ENCODE measurements around the gene AMPD2.
A peak's percentile ranks its signal among the peaks of the same experiment; 100 is the strongest.

AMPD2 gene

DNA sequence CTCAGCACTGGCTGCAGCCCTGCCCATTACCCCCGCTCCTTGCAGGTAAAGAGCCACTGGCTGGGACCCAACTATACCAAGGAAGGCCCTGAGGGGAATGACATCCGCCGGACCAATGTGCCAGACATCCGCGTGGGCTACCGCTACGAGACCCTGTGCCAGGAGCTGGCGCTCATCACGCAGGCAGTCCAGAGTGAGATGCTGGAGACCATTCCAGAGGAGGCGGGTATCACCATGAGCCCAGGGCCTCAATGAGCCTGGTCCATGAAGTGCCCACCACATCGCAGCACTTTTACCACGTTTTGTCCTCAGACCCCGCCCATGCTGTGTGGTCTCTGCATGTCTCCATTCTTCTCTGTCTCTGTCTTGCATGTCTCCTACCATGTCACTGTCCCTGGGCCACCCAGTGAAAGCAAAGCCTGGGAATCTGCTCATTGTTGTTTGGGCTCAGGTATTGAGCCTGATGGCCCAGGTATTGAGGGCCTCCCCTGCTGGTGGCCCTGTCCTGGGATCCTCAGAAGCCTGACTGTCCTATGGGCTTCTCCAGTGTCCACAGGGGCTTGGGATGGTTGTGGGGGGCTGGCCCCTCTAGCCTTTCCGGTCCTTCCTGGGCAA, 11.4 kb downstream of the AMPD2 start:
- no peak for DNase-seq

DNA sequence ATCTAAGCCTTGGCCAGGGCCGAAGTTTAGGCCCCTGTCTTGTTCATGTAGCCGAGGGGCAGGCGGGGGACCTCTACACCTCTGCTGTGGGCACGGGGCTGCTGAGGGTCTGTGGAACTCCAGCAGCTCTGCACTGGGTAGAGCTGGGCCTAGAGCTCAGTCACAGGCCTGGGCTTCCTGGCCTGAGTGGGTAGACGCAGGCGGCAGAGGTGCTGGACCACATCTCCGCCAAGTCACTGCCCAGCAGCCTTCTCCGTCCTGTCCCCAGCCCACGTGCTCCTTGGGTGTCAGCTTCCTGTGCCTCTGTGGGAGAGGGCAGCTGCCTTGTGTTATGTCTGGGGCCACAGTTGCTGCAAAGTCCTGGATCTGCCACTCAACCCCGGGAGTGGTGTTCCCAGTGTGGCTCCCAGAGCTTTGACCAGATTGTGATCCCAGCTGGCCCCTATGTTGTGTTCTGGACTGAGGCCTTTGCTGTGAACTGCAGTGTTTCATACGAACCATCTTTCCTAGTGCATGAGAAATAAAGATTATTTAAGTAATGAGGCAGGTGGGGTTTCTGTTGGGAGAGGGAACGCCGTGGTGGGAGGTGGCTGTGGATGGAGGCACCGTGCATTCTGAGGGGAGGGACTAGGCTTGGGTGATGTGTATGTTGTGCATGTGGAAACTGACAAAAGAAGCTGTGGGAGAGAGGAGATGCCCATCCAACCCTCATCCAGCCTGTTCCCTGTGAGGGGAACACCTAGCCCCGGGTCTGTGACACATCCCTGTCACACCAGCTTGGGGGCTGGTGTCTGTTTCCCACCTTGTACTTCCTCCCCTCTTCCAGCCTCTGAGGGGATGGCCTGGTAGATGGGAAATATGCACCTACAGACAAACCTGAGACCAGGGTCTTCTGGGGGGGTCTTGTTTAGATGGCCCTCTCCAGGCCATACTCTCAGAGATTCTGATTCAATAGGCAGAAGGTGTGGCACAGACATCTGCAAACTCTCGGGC, 12.2 kb downstream of the AMPD2 start:
- DNase-seq: no peak

DNA sequence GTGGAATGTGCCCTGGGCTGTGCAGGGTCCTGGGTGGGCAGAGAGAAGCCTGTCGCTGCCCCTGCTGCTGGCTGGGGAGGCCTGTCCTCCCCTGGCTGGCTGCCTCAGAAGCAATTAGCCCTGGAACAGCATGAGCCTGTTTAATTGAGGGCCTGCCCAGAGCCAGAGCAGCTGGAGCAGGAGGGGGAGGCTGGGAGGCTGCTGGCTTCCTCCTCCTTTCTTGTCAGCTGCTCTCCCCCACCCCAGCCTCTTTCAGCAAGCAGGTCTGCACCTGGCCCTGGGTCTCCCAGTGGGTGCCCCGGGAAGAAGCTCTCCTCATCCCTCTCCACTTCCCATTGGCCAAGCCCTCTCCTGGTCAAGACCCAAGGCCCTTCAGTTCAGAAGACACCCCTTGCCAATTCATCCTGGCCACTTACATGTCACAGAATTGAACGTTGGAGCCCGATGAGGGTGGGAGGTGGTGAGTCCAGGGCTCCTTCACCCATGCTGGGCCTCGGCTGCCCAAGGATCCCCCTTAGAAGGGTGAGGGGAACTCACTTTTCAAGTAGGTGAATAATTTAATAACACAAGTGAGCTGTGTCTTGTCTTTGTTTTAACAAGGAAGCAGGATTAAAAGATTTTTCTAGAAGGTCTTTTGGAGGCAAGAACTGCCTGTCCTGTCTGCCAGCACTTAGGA, 13.2 kb downstream of the AMPD2 start:
- DNase-seq: peak; percentile 54

DNA sequence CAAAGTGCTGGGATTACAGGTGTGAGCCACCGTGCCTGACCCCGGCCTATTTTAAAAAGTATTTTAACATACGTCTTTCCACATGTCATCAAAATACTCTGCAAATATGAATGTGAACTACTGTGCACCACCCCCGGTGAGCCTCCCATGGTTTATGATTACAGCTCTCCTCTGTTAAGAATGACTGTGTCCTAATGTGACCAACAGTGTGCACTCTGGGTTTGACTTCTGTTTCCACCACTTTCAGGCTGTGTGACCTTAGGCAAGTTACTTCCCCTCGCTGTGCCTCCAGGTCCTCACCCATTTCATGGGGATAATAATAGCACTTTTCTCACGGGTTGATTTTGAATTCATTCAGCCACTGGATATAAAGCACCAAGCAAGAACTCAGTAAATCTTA, 14.7 kb downstream of the AMPD2 start:
- DNase-seq: no peak

DNA sequence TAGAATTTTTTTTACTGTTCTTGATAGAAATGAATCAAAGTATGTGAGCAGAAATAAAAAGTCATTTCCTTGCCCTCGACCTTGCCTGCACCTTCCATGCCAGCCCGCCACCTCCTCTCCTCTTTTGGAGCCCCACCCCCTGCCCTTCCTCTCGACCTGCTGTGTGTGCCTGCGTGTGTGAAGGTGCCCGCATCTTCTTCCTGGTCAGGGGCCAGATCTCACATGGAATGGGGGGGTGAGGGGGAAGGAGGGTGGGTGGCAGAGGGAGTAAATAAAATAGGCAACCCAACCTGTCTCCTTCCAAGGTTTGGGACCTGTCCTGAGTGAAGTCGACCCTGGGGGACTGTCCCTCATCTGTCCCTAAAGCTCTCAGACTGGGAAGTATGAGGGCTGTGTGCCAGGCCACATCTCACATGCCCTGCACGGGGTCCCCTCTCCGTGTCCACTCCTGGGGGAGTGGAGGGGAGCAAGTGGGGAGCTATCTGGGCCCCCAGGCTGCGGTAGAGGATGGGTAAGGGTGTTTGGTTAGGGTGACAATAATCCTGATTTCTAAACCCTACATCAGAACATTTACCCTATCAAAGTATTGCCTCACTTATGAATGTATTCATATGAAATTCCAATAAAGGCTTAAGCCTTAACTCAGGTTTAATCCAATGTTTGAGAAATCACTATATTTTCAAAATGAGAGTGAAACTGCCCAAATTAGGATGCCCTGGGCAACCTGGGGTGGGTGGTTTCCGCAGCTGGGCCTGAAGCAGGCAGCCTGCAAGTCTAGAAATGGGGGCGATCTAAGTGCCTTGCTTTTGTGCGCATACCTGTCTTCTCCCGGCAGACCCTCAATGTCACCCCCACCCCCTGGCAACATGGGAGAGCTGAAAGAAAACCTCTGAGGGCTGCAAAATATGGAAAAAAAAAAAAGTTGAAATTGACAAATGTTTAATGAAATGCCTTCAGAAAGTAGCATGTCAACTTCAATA, 15.4 kb downstream of the AMPD2 start:
- DNase-seq: no peak

DNA sequence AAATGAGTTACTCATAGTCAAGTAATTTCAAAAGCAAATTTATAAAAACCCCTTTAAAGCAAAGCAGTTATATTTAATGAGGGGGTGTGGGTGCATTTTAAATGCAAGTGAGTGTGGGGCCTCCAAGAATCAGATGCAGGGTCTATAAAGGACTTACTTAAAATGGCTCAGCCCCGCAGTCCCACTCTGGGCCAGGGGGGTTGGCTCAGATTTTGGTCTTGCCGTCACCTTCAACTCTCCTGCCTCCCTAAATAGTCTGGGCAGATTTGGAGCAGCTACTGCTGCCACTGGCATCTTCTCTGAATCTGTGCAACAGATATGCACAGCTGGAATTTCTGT, 16.2 kb downstream of the AMPD2 start:
- no peak for DNase-seq

DNA sequence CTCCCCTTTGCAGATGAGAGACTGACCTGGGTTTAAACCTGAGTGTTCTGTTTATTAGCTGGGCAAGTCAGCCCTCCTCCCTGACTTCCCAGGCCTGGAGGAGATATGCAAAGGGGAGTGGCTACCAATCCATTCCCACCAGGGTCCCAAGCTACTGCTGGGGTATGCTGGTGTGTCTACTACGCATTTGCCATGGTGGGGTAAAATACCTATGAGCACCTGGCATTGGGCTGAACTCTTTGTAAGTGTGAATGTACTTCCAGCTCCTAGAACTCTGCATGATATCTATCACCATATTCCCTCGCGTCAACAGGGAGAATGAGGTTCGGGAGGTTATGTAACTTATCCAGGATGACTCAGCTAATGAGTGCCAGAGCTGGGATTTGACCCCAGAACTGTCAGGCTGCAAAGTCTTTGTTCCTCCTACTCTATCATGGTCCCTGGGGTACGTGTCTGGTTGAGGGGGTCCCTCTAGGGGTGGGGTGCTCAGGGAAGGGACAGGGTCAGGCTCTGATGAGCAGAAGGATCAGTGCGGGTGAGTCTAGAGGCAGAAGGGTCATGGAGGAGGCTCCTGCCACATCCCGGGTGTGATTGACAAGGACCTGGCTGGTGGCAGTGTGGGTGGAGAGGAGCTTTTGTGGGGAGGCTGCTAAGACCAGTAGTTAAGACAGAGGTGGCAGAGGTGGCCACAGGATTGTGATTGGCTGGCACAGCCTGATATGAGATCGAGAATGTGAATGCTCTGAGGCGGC, 16.7 kb downstream of the AMPD2 start:
- DNase-seq: no peak

DNA sequence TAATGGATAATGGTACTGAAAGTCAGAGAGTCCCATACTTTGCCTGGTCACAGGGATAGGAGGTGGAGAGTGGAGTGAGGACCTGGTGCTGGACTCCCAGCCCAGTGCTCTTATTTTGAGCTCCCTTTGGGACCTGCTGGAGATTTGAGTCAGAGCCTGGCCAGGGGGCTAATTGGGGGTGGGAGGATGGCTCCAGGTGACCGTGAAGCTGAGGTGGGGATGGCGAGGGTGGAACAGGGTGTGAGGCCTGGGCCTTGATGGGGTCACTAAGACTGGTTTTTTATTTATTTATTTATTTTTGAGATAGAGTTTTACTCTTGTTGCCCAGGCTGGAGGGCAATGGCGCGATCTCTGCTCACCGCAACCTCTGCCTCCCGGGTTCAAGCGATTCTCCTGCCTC, 17.8 kb downstream of the AMPD2 start:
- no peak for DNase-seq

DNA sequence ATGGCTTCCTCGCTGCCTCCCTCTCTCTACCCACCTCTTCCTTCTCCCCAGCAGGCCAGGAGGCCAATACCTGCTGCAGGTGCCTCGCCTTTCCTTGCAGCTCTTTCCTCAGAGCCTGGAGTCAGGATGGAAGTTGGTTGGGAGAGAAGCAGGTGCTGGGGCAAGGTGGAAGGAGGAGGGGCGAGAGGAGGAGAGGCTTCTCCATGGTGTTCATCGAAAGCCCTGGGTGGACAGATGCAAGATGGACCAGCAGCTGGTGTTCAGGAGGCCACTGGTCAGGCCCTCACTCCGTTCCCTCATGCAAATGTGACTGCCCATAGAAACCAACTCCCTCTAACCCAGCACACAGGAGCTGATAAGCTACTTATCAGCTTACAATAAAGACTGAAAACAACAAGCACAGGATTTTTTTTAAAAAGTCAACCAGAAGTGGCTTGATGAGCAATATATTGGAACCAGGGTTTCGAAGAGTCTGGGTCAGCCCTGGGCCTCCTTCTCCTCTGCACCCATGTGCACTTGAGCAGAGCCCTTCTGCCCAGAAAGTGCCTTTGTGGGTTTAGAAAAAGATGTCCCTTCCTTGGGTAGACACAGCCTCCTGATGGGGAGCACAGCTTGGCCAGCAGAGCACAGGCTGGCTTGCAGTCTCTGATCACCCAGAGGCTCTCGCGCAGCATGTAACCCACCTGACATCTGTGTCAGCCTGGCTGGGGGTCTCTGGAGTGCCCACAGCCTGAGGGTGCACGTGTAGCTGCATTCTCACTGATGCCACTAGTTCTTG, 19.6 kb downstream of the AMPD2 start:
- no peak for DNase-seq

DNA sequence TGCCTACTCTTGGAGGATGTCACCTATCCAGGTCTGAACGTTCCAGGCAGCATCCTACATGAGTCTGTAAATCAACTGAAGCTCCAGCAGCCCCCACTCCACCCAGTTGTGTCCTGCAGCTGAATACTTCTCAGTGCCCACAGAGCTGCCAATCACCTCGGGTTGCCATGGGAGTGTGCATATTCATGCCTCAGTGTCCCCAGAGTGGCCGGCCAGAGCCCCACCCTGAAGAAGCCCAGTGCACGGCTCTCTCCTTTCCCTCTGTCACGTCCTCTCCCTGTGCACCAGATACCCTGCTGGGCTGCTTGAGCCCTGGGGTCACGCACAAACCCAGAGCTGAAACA, 20.2 kb downstream of the AMPD2 start:
- DNase-seq: no peak

DNA sequence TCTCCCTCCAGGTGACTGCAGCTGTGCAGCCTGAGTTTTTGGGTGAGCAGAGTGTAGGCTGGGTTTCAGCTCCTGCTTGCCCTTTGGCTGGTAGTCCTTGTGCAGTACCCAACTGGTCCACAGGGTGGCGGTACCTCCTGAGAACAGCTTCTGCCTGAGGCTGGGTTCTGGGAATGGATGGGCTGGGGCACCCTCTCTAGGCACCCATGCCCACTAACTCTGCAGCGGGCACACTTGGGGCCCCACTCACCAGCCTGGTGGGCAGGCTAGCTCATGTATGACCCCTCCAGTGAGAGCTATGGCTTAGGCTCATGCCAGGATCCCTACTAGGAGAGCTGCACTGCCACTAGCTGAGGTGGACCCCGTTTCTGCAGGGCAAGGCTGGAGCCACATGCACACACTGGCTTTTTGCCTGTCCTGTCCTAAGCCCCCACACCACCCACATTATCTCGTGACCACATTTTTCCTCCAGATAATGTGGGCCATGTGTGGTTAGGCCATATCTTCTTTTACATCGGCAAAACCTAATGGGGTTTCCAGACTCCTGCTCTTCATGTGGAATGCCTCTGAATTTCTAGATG, 20.7 kb downstream of the AMPD2 start:
- DNase-seq: no peak

DNA sequence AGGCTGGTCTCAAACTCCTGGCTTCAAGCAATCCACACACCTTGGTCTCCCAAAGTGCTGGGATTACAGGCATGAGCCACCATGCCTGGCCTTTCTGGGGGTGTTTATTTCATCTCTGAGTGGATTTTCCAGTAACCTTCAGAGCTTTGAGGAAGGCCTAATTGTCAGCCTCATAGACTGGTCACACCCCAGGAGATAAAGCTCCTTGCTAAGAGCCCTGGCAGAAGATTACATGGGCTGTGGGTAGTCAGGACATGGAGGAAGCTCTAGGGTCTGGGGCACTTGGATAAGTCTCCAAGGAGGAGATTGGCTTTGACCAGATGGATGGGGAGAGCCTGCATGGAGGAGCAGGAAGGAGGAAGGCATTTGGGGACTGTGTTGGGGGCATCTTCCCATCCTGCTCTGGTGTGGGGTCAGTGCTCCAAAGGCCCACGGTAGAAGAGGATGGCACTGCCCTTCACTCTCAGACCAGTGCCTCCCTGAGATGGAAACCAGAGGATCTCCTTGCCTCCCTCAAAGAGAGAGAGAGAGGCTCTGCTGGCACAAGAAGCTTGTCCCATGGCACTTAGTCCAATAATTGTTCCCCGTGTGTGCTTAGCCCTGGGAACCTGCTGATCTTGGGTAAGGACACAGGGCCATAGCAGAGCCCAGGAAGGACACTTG, 21.6 kb downstream of the AMPD2 start:
- no peak for DNase-seq

DNA sequence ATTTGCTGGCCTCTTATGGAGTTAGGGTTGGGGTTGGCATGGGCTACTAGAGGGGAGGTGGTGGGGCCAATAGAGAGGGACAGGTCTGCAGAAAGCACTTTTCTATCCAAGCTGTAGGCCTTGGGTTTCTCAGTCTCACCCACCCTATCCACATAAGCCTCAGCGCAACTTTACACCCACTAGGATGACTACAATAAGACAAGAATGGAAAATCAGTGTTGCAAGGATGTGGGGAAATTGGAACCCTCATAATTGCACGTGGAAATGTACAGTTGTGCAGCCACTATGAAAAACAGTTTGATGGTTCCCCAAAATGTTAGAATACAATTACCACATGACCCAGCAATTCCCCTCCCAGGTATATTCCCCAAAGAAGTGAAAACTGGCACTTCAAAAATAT, 22.2 kb downstream of the AMPD2 start:
- DNase-seq: no peak

DNA sequence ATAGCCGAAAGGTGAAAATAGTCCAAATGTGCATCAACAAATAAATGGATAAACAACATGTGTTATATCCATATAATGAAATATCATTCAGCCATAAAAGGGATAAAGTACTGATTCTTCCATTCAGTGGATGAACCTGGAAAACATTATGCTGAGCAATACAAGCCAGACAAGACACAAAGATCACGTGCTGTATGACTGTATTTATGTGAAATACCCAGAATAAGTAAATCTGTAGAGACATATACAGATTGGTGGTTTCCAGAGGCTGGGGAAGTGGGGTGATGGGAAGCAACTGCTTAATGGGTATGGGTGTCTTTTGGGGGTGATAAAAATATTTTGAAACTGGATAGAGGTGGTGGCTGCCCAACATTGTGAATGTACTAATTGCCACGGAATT, 23.0 kb downstream of the AMPD2 start:
- no peak for DNase-seq

DNA sequence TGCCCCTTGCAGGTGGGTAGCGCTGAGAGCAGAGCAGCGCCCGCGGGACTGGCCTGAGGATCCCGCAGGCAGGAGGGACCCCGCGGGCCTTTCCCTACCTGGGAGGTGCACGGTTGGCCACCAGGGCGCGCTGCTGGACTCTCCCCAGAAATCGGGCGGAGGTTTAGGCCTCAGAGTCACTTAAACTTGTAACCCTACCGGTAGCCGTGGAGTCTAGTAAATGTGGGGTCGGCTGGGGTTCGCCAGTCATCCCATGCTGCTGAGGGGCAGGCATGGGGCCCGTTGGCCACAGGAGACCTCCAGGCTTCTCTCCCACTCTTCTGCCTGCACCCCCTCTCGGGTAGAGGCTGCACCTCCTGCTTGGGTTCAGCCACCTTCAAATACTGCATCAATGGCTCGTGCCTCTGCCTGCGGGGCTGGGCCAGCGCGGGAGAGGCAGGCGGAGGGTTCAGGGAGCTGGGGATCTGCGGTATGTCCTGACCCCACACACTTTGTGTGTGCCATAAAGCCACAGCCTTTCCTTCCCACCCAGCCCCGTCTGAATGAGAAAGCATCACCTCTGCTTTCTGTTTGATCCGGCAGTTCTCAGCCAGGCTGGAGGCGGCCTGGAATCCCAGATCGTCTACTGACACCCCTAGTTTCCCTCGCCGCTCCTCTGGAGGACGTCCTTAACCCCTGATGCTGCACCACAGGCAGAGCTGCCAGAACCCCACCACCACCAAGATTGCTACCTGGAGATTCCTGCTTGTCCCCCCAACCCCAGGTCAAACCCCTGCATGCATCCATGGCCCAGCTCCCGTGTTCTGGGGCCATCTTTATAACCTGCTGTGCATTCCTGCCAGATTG, 24.0 kb downstream of the AMPD2 start:
- DNase-seq: no peak

DNA sequence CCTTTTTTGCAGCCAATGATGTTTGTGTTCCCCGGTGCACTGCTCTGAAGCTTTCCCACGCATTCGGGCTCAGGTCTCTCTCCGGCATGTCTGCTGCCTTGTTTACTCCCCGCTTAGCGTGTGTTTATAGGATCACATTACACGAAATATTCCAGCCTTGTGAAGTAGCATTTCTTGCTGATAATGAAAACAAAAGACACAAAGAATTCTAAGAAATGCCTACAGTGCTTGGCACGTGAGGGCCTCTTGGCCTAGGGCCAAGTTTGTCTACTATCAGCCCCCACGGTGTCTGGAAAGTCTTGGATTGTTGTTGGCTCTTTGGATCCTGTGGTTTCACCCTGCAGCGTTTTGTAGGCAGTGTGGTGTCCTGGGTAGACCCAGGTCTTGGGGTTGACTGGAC, 25.0 kb downstream of the AMPD2 start:
- no peak for DNase-seq

DNA sequence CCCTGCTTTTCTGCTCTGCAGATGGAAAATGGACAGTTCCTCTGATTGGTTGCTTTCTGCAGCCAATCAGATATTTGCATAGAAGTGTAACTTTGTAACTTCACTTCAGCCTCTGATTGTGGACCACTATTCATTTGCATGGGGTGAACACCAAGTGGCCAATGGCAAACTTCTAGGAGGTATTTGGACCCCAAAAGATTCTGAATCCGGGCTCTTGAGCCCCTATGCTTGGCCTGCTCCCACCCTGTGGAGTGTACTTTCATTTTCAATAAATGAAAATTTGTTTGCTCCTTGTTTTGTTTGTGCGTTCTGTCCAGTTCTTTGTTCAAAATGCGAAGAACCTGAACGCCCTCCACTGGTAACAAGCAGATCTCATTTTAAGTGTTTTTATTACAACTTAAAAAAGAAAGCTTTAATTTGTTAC, 29.9 kb downstream of the AMPD2 start:
- DNase-seq: no peak

DNA sequence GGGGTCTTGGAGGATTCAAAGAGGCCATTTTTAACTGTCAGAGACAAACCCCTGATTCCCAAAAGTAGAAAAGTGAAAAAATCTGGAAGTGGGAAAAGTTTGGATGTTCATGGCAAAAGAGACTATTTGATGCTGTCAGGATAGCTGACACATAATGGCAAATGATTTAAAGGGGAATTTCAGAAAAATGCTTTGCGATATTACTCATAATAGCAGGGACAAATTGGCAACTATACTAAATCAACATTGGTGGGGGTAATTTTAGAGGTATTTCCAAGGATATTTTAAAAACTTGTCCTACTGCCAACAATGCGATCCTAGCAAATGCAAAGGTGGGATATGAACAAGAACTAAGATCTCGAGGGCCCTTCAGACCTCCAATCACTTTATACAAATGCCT, 31.0 kb downstream of the AMPD2 start:
- no peak for DNase-seq

DNA sequence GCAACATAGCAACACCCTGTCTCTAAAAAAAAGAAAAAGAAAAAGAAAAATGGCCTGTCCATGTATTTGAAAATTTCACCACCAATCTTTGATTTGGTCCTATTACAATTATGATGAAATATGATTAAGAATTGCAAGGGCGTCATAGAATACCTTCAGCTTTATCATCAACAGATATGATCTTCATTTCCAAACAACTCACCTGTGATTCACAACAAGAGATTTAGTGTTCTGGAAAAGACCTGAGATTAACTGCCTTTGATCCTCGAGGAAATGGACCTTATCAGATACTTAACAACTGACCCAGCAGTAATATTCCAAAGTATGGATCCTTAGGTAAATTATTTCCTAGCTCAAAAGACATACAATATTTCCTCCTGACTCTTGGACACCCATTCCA, 32.8 kb downstream of the AMPD2 start:
- DNase-seq: no peak

All from NCI-H1436 treated with DMSO at 0.1 percent for 48 hours (cell line).